Esophagus squamous epithelium (tissue), 5 donors: ENCODE measurements around the gene ZSCAN10. TPM values are rescaled to one million over a fixed set of nuclear protein-coding genes. Genes with fewer than 3 reads are reported as not detected.

Experiments
- DNase-seq: peaks from one replicate; lab custom pipeline; 2025; lab: John Stamatoyannopoulos, UW
- H3K27ac ChIP-seq, 4 donors: fragments of 200-600 bp; sonication (generic); one replicate each; pipeline ENCODE4 v1.5.1; 2016 to 2019; ENCODE audit warnings: mild to moderate bottlenecking in 1 of 4
- H3K27me3 ChIP-seq, 4 donors: fragments of 200-600 bp; sonication (generic); 1 replicate in 3 of 4; 2 replicates in 1 of 4; pipeline versions ENCODE4 v1.5.1 to v1.6.0; 2017 to 2021; ENCODE audit warnings: antibody characterized with exemption in 1 of 4
- H3K36me3 ChIP-seq, 3 donors: fragments of 200-600 bp; sonication (generic); one replicate each; pipeline ENCODE4 v1.5.1; 2016 to 2019
- H3K4me1 ChIP-seq, 3 donors: fragments of 200-600 bp; sonication (generic); one replicate each; pipeline ENCODE4 v1.5.1; 2017 to 2019
- H3K4me3 ChIP-seq, 4 donors: fragments of 200-600 bp; sonication (generic); 1 replicate in 3 of 4; 2 replicates in 1 of 4; pipeline ENCODE4 v1.5.1; 2016 to 2019; ENCODE audit warnings: mild to moderate bottlenecking in 2 of 4, moderate library complexity in 1 of 4
- H3K9me3 ChIP-seq, 3 donors: fragments of 200-600 bp; sonication (generic); one replicate each; pipeline ENCODE4 v1.5.1; 2016 to 2019
- POLR2A ChIP-seq, 4 donors: fragments of 450-650 bp; IDR thresholded peaks; one replicate each; pipeline ENCODE4 v1.6.1; 2017; ENCODE audit warnings: antibody characterized with exemption in 4 of 4, mild to moderate bottlenecking in 4 of 4, moderate library complexity in 3 of 4
- WGBS, 2 donors: methylation state at CpG; one replicate each; pipeline ENCODE4 v1.1.5; 2018; 5-methylcytosine and 5-hydroxymethylcytosine counted together
- intact Hi-C: fragments of 100-400 bp; cut with DNase I; formaldehyde crosslinking; loops from one replicate; pipeline ENCODE4 v1.15.0; 2022
- total RNA-seq, 4 donors: library from RNA; depleted of rRNA; stranded (reverse); fragments of >200 nt; gene quantifications; one replicate each; pipeline ENCODE4 v1.1.0, GENCODE V29; 2016
- TF ChIP-seq, protein P1 (sequence below), 6 experiments: fragments of 450-650 bp in 4 of 6; fragments of 200-600 bp in 2 of 6; sonication (generic) in 2 of 6; IDR thresholded peaks; one replicate each; pipeline ENCODE4 v1.5.1; 2016 to 2019; ENCODE audit warnings: antibody characterized with exemption in 6 of 6, mild to moderate bottlenecking in 4 of 6, moderate library complexity in 4 of 6
- donor health status: DM: yes; HTN: yes; CAD: no.

The ZSCAN10 gene
- total RNA-seq, 4 donors from 2014 or later = not detected

DNA sequence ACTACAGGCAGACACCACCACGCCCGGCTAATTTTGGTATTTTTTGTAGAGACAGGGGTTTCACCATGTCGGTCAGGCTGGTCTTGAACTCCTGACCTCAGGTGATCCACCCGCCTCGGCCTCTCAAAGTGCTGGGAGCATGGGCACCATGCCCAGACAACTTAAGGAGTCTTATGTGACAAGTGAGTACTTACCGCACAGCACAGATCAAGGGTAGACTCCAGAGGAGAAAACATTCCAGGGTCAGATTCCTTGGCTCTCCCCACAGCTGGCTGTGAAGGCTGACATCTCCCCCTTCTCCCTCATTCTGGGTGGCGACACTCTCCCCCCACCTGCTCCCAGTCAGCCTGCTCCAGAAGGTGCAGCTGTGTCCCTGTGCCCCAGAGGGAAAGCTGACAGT is 10.6 kb downstream of the ZSCAN10 start:
- Histone ChIP-seq H3K27me3 (peaks cover 0 to 39% (median 0%) of the 10 kb centered on the region in 4 donors), H3K27ac (peak overlapping the region in 2 of 4 donors; percentile 69 to 84), H3K4me1 (peaks cover 0 to 23% (median 0%) of the 10 kb centered on the region in 3 donors), H3K9me3 (no peaks in the 10 kb centered on the region), H3K36me3 (no peaks in the 10 kb centered on the region), H3K4me3 (no peak overlapping the region)
- TF ChIP-seq, protein P1, sequence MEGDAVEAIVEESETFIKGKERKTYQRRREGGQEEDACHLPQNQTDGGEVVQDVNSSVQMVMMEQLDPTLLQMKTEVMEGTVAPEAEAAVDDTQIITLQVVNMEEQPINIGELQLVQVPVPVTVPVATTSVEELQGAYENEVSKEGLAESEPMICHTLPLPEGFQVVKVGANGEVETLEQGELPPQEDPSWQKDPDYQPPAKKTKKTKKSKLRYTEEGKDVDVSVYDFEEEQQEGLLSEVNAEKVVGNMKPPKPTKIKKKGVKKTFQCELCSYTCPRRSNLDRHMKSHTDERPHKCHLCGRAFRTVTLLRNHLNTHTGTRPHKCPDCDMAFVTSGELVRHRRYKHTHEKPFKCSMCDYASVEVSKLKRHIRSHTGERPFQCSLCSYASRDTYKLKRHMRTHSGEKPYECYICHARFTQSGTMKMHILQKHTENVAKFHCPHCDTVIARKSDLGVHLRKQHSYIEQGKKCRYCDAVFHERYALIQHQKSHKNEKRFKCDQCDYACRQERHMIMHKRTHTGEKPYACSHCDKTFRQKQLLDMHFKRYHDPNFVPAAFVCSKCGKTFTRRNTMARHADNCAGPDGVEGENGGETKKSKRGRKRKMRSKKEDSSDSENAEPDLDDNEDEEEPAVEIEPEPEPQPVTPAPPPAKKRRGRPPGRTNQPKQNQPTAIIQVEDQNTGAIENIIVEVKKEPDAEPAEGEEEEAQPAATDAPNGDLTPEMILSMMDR (IDR thresholded peaks at IDR 0.05) = no peak
- no peak for TF ChIP-seq POLR2A (IDR thresholded peaks at IDR 0.05)
- 47% methylated on average over 2 of the region's 7 CpGs for WGBS, 2 donors
- no peak for DNase-seq
- intact Hi-C loops = no loop called here

DNA sequence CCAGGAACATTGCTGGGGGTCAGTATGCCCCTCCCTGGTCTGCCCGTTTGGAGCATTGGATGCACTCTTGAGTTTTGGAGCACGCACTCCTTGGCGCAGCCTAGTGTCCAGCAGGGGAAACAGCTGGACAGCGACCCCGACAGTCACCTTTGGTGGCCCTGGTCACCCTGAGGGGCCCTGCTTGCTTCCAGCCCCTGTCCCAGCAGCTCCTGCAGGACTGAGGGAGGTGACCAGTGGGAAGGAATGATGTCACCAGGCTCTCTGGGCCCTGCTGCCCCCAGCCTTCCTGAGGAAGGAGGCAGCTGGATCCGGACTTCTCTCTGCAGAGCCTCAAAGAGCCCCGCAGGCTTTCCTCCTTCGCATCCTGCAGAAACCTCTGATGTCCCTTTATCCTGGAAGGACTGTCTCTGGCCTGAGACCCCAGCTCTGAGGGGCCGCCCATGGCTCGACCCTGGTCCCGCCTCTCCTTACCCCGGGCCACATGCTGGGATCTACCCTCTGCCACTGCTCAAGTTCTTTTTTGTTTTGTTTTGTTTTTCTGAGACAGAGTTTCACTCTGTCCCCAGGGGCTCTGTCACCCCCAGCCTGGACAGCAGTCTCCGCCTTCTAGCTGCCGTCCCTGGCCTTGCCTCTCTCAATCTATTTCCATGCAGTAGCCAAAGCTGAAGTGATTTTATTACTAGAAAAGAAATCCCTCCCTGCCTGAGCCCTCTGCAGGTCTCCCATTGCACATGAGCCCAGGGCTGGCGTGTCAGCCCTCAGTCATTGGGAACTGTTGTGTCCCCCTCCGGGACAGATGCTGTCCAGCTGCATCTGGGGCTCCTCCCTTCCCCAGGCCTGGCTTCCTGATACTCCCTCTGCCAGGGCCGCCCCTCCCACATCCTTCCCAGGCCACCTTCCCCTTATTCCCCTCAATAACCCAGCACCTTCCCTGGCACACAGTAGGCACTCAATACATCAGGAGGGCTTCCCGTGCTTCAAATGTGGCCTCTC is 11.6 kb downstream of the ZSCAN10 start:
- H3K4me3 ChIP-seq = peak overlapping the region in 3 of 4 donors; percentile 12 to 48 (median 32)
- 50 to 63% methylated on average over 13 to 15 of the region's 18 CpGs for WGBS, 2 donors

DNA sequence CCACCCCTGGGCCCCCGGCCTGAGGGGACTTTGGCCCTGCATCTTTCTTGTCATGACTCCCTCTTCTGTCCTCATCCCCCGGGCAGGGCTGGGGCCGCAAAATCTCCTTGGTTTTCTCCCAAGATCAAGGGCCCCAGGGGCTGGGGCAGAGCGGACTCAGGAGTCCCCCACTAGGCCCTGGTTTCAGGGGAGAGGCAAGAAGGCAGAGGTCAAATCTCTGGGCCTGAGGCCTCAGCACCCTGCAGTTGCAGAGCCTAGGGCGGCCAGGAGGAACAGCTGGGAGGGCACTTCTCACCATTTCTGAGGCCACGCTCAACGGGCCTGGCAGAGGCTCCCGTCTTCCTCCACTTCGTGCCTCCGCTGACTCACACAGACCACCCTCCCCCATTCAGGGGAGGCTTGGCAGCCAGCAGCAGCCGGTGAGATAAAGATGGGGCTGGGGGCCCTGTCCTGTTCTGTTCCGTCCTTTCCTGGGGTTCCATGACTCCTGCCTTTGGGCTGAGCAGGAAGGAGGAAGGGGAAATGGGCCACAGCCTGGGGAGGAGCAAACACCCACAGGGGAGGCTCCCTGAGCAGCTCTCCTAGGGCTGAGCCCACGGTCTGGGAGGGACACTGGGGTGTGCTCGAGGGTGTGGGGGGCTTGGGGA is 12.4 kb downstream of the ZSCAN10 start:
- TF ChIP-seq, protein P1 (IDR thresholded peaks at IDR 0.05) = no peak
- TF ChIP-seq POLR2A (IDR thresholded peaks at IDR 0.05) = no peak
- intact Hi-C loops = no loop called here
- Histone ChIP-seq H3K4me3 (peak overlapping the region; percentile 6 to 48 (median 22)), H3K27me3 (peaks cover 0 to 26% (median 0%) of the 10 kb centered on the region in 4 donors), H3K36me3 (no peaks in the 10 kb centered on the region), H3K9me3 (no peaks in the 10 kb centered on the region), H3K4me1 (peaks cover 0 to 23% (median 0%) of the 10 kb centered on the region in 3 donors), H3K27ac (peak overlapping the region; percentile 19 to 84 (median 50))
- WGBS, 2 donors = 49 to 80% methylated on average over 2 to 6 of the region's 14 CpGs
- DNase-seq = no peak

More for the DNA sequence above, 11.6 kb downstream of the ZSCAN10 start:
- DNase-seq = no peak
- Histone ChIP-seq H3K27ac (peak overlapping the region; percentile 19 to 84 (median 50)), H3K36me3 (no peaks in the 10 kb centered on the region), H3K9me3 (no peaks in the 10 kb centered on the region), H3K4me1 (peaks cover 0 to 23% (median 0%) of the 10 kb centered on the region in 3 donors), H3K27me3 (peaks cover 0 to 34% (median 0%) of the 10 kb centered on the region in 4 donors)
- intact Hi-C loops = no loop called here
- TF ChIP-seq POLR2A (IDR thresholded peaks at IDR 0.05) = no peak
- TF ChIP-seq, protein P1 (IDR thresholded peaks at IDR 0.05) = peak in 1 of 6 experiments; percentile 7

DNA sequence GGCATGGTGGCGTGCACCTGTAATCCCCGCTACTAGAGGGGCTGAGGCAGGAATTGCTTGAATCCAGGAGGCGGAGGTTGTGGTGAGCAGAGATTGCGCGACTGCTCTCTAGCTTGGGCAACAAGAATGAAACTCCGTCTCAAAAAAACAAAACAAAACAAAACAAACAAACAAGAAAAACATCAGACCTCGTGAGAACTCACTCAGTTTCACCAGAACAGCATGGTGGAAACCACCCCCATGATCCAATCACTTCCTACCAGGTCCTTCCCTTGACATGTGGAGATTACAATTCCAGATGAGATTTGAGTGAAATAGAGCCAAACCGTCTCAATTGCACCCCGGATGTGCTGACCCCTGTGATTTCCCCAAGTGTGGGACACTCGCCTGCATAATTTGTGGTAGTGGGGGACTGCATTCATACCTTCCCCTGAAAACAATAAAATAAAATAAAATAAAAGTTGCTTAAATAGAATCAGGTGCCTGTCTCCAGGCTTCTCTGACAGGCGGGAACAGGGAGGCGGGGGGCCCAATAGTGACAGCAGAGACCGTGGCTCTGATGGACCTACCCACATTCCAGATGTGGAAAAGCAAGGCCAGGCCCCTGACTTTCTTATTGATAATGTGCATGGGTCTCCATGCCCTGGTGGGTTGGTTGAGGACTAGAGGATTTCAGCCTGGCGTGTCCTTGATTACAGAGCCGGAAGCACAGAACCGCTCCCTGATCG is 13.1 kb downstream of the ZSCAN10 start:
- Histone ChIP-seq H3K36me3 (no peaks in the 10 kb centered on the region), H3K27ac (peak overlapping the region in 2 of 4 donors; percentile 69 to 84), H3K4me3 (peak overlapping the region; percentile 6 to 48 (median 22)), H3K27me3 (peaks cover 0 to 22% (median 0%) of the 10 kb centered on the region in 4 donors), H3K4me1 (peaks cover 0 to 23% (median 0%) of the 10 kb centered on the region in 3 donors), H3K9me3 (no peaks in the 10 kb centered on the region)
- no peak for TF ChIP-seq POLR2A (IDR thresholded peaks at IDR 0.05)
- TF ChIP-seq, protein P1 (IDR thresholded peaks at IDR 0.05) = no peak
- no peak for DNase-seq
- 82 to 84% methylated on average over 13 to 15 of the region's 17 CpGs for WGBS, 2 donors
- intact Hi-C loops = no loop called here
